Glomerular visceral epithelial cell (primary cell): ENCODE results near the gene ACSM2A.
A peak's percentile ranks its signal among the peaks of the same experiment; 100 is the strongest.
"Not testable (repeated sequence)": the region's sequence is repeated elsewhere in the genome, so short reads cannot be mapped to it uniquely, and the experiment has no call there.

Experiments used
- DNase-seq: peaks from one replicate; pipeline ENCODE4 v3.0.0-alpha.2; 2016; ENCODE audit errors: extremely low spot score

ACSM2A gene

GRCh38 chr16:20459227-20459626 lies 7.9 kb downstream of the ACSM2A start:
- DNase-seq, result not testable (repeated sequence)

GRCh38 chr16:20460313-20460712 lies 9.0 kb downstream of the ACSM2A start:
- not testable (repeated sequence) for DNase-seq

- not testable (repeated sequence) for DNase-seq
These were observed 17.6 kb downstream of the ACSM2A start for GRCh38 chr16:20468954-20469353.

GRCh38 chr16:20469930-20470329 lies 18.6 kb downstream of the ACSM2A start:
- not testable (repeated sequence) for DNase-seq

GRCh38 chr16:20470732-20471131 lies 19.4 kb downstream of the ACSM2A start:
- DNase-seq, result not testable (repeated sequence)

GRCh38 chr16:20477188-20477744 lies 25.9 kb downstream of the ACSM2A start:
- not testable (repeated sequence) for DNase-seq

- DNase-seq, result not testable (repeated sequence)
These were observed 32.7 kb downstream of the ACSM2A start for GRCh38 chr16:20483989-20484388.

GRCh38 chr16:20484726-20485125 lies 33.4 kb downstream of the ACSM2A start:
- DNase-seq, result no peak

- DNase-seq, result no peak
These were observed 34.1 kb downstream of the ACSM2A start for GRCh38 chr16:20485408-20485807.

GRCh38 chr16:20490994-20491393 lies 39.7 kb downstream of the ACSM2A start:
- not testable (repeated sequence) for DNase-seq

GRCh38 chr16:20491448-20491847 lies 40.1 kb downstream of the ACSM2A start:
- DNase-seq, result not testable (repeated sequence)

- DNase-seq, result no peak
These were observed 53.1 kb downstream of the ACSM2A start for GRCh38 chr16:20504418-20504817.

GRCh38 chr16:20507280-20507679 lies 56.0 kb downstream of the ACSM2A start:
- DNase-seq, result no peak

GRCh38 chr16:20510323-20510722 lies 59.0 kb downstream of the ACSM2A start:
- DNase-seq, result peak; percentile 31

- DNase-seq, result peak; percentile 8
These were observed 64.4 kb downstream of the ACSM2A start for GRCh38 chr16:20515688-20516090.

GRCh38 chr16:20517149-20517548 lies 65.8 kb downstream of the ACSM2A start:
- DNase-seq, result no peak

GRCh38 chr16:20519231-20519630 lies 67.9 kb downstream of the ACSM2A start:
- DNase-seq, result no peak

GRCh38 chr16:20520103-20520502 lies 68.8 kb downstream of the ACSM2A start:
- no peak for DNase-seq

- not testable (repeated sequence) for DNase-seq
These were observed 80.5 kb downstream of the ACSM2A start for GRCh38 chr16:20531795-20532194.

- DNase-seq, result not testable (repeated sequence)
These were observed 81.0 kb downstream of the ACSM2A start for GRCh38 chr16:20532284-20532792.

- DNase-seq, result not testable (repeated sequence)
These were observed 85.3 kb downstream of the ACSM2A start for GRCh38 chr16:20536669-20537068.
